H1 (cell line): ENCODE measurements around the gene STK39. TPM values are rescaled to one million over a fixed set of nuclear protein-coding genes. Genes with fewer than 3 reads are reported as not detected.

ENCODE experiments used
- CTCF ChIA-PET: fragments of 300-600 bp; sonication (Branson Sonifier 250); formaldehyde crosslinking; loops from one replicate; lab custom pipeline; 2021; ENCODE audit not compliant: partially characterized antibody; lab: Charles Lee
- POLR2A ChIA-PET: fragments of 300-600 bp; sonication (Branson Sonifier 250); formaldehyde crosslinking; loops from one replicate; lab custom pipeline; 2021; ENCODE audit warnings: inconsistent platforms; ENCODE audit not compliant: partially characterized antibody; lab: Charles Lee
- DNase-seq, 2 experiments: peaks; one replicate each; pipeline versions ENCODE4 v3.0.0 to v3.0.0-alpha.2; 2010 to 2022; ENCODE audit warnings: low spot score in 2 of 2, low read depth in 1 of 2, mixed read lengths in 1 of 2
- FAIRE-seq: peaks from 2 replicates; lab custom pipeline; 2011; peaks lifted over from hg19 to GRCh38; lab: Jason Lieb, UNC
- H2AFZ ChIP-seq: 2 replicates; pipeline ENCODE4 v1.8.1; 2012; ENCODE audit warnings: low read length, inconsistent platforms
- H2AK5ac ChIP-seq: 2 replicates; pipeline ENCODE4 v1.6.1; 2013; ENCODE audit warnings: low read depth, low read length
- H2BK120ac ChIP-seq: replicated peaks from 2 replicates; pipeline ENCODE3; 2013; ENCODE audit warnings: low read depth, low read length, inconsistent platforms
- H2BK12ac ChIP-seq: 2 replicates; pipeline ENCODE4 v1.6.1; 2013; ENCODE audit warnings: low read depth, low read length
- H2BK15ac ChIP-seq: 2 replicates; pipeline ENCODE4 v1.6.1; 2013; ENCODE audit warnings: low read length
- H2BK20ac ChIP-seq: 2 replicates; pipeline ENCODE4 v1.6.1; 2013; ENCODE audit warnings: low read length
- H2BK5ac ChIP-seq: 2 replicates; pipeline ENCODE4 v1.6.1; 2013; ENCODE audit warnings: low read depth, low read length
- H3K14ac ChIP-seq: 2 replicates; pipeline ENCODE4 v1.6.1; 2013; ENCODE audit warnings: inconsistent platforms; ENCODE audit not compliant: insufficient read length
- H3K18ac ChIP-seq: 2 replicates; pipeline ENCODE4 v1.6.1; 2013; ENCODE audit warnings: low read length; ENCODE audit errors: extremely low read depth
- H3K23ac ChIP-seq: 2 replicates; pipeline ENCODE4 v1.6.1; 2013; ENCODE audit warnings: inconsistent platforms; ENCODE audit not compliant: insufficient read length
- H3K23me2 ChIP-seq: 2 replicates; pipeline ENCODE4 v1.6.1; 2013; ENCODE audit warnings: low read depth, low read length
- H3K27ac ChIP-seq: 2 replicates; pipeline ENCODE4 v1.6.1; 2011; ENCODE audit warnings: low read depth, low read length, inconsistent platforms
- H3K27me3 ChIP-seq, 4 experiments: replicated peaks in 1 of 4; 1 replicate in 1 of 4; 2 replicates in 3 of 4; pipeline versions ENCODE4 v1.6.1 to v1.8.1; 2011 to 2013; ENCODE audit warnings: low read length in 3 of 4, mild to moderate bottlenecking in 3 of 4, inconsistent platforms in 2 of 4, mixed read lengths in 2 of 4, moderate library complexity in 1 of 4; ENCODE audit not compliant: control insufficient read depth in 3 of 4, insufficient read depth in 3 of 4; ENCODE audit errors: extremely low read depth in 1 of 4
- H3K36me3 ChIP-seq, 4 experiments: 2 replicates each; pipeline versions ENCODE4 v1.6.1 to v1.8.1; 2011 to 2013; ENCODE audit warnings: mild to moderate bottlenecking in 4 of 4, low read length in 3 of 4, moderate library complexity in 2 of 4, control low read depth in 1 of 4, inconsistent platforms in 1 of 4; ENCODE audit not compliant: insufficient read depth in 4 of 4, control insufficient read depth in 2 of 4
- H3K4ac ChIP-seq: replicated peaks from 2 replicates; pipeline ENCODE3; 2013; ENCODE audit warnings: low read length, low read depth, mixed read lengths, inconsistent platforms; ENCODE audit not compliant: insufficient read length
- H3K4me1 ChIP-seq, 4 experiments: replicated peaks in 1 of 4; 1 replicate in 1 of 4; 2 replicates in 3 of 4; pipeline versions ENCODE4 v1.6.1 to v1.8.1; 2011 to 2013; ENCODE audit warnings: low read length in 3 of 4, inconsistent platforms in 2 of 4, mixed read lengths in 1 of 4; ENCODE audit not compliant: insufficient read depth in 4 of 4, control insufficient read depth in 3 of 4
- H3K4me2 ChIP-seq, 2 experiments: 2 replicates each; pipeline versions ENCODE4 v1.6.1 to v1.8.1; 2011 to 2013; ENCODE audit warnings: low read depth in 2 of 2, low read length in 2 of 2, control low read depth in 1 of 2, inconsistent platforms in 1 of 2, mild to moderate bottlenecking in 1 of 2; ENCODE audit not compliant: insufficient read depth in 1 of 2
- H3K4me3 ChIP-seq, 4 experiments: fragments of 200-600, 300-600 bp in 1 of 4; sonication (generic), shearing (Covaris generic), sonication (Bioruptor Twin) in 1 of 4; 2 replicates each; pipeline versions ENCODE4 v1.5.1 to v1.8.1; 2011 to 2016; ENCODE audit warnings: low read length in 4 of 4, low read depth in 3 of 4, control low read depth in 2 of 4, inconsistent platforms in 2 of 4, mild to moderate bottlenecking in 2 of 4, mixed read lengths in 1 of 4, moderate library complexity in 1 of 4; ENCODE audit not compliant: insufficient read depth in 2 of 4; ENCODE audit errors: extremely low read depth in 1 of 4
- H3K56ac ChIP-seq: replicated peaks from 2 replicates; pipeline ENCODE3; 2013; ENCODE audit warnings: low read depth, mild to moderate bottlenecking, mixed read lengths, low read length, inconsistent platforms; ENCODE audit not compliant: insufficient read length
- H3K79me1 ChIP-seq: 2 replicates; pipeline ENCODE4 v1.6.1; 2013; ENCODE audit warnings: low read depth, low read length, control low read depth
- H3K79me2 ChIP-seq, 2 experiments: 2 replicates each; pipeline versions ENCODE4 v1.6.1 to v1.8.1; 2012 to 2013; ENCODE audit warnings: low read length in 2 of 2, mild to moderate bottlenecking in 2 of 2, inconsistent platforms in 1 of 2; ENCODE audit not compliant: insufficient read depth in 2 of 2, control insufficient read depth in 1 of 2
- H3K9ac ChIP-seq, 4 experiments: replicated peaks in 1 of 4; 1 replicate in 1 of 4; 2 replicates in 3 of 4; pipeline versions ENCODE4 v1.6.1 to v1.8.1; 2011 to 2013; ENCODE audit warnings: low read depth in 3 of 4, low read length in 3 of 4, control low read depth in 2 of 4, mild to moderate bottlenecking in 2 of 4, moderate library complexity in 2 of 4, inconsistent platforms in 1 of 4; ENCODE audit errors: extremely low read depth in 1 of 4
- H3K9me3 ChIP-seq, 2 experiments: 2 replicates each; pipeline versions ENCODE4 v1.6.1 to v1.8.1; 2012 to 2013; ENCODE audit warnings: mild to moderate bottlenecking in 2 of 2, moderate library complexity in 2 of 2, control low read depth in 1 of 2, inconsistent platforms in 1 of 2, low read depth in 1 of 2, low read length in 1 of 2, mixed read lengths in 1 of 2; ENCODE audit not compliant: insufficient read depth in 2 of 2
- H4K20me1 ChIP-seq, 2 experiments: replicated peaks in 1 of 2; 2 replicates each; pipeline versions ENCODE3 to v1.8.1; 2011 to 2013; ENCODE audit warnings: inconsistent platforms in 2 of 2, low read length in 2 of 2, mild to moderate bottlenecking in 1 of 2; ENCODE audit not compliant: insufficient read depth in 2 of 2, control insufficient read depth in 1 of 2
- H4K5ac ChIP-seq: 2 replicates; pipeline ENCODE4 v1.6.1; 2013; ENCODE audit warnings: low read length, low read depth, mixed read lengths, inconsistent platforms; ENCODE audit not compliant: insufficient read length
- H4K8ac ChIP-seq: 2 replicates; pipeline ENCODE4 v1.8.0; 2013; ENCODE audit warnings: mild to moderate bottlenecking, moderate library complexity, low read length, inconsistent platforms; ENCODE audit not compliant: insufficient read depth; ENCODE audit errors: extremely low read depth
- H4K91ac ChIP-seq: replicated peaks from 2 replicates; pipeline ENCODE3; 2013; ENCODE audit warnings: low read length, mixed read lengths, inconsistent platforms; ENCODE audit not compliant: insufficient read length
- BRCA1 ChIP-seq: IDR thresholded peaks from 2 replicates; pipeline ENCODE4 v1.6.1; 2012; ENCODE audit warnings: low read depth, low read length, improper control_type of control experiment
- GABPA ChIP-seq: IDR thresholded peaks from 2 replicates; pipeline ENCODE4 v1.6.1; 2011; ENCODE audit warnings: mild to moderate bottlenecking, low read length, moderate library complexity, borderline replicate concordance; ENCODE audit not compliant: insufficient read depth
- RAD21 ChIP-seq, 2 experiments: IDR thresholded peaks in 1 of 2; conservative IDR thresholded peaks in 1 of 2; 2 replicates each; pipeline ENCODE4 v1.6.1; 2011; ENCODE audit warnings: low read depth in 2 of 2, low read length in 2 of 2, improper control_type of control experiment in 1 of 2, inconsistent platforms in 1 of 2, mild to moderate bottlenecking in 1 of 2, moderate library complexity in 1 of 2
- SUZ12 ChIP-seq: fragments of 200-600 bp; sonication (generic); IDR thresholded peaks from 2 replicates; pipeline ENCODE4 v1.6.1; 2012; ENCODE audit warnings: mild to moderate bottlenecking, inconsistent platforms, low read length, moderate library complexity, mixed read lengths
- ZNF274 ChIP-seq: IDR thresholded peaks from 2 replicates; pipeline ENCODE4 v1.7.0; 2012; ENCODE audit warnings: low read length, borderline replicate concordance; ENCODE audit errors: extremely low read depth
- WGBS, 2 experiments: shearing (Covaris generic) in 1 of 2; methylation state at CpG; one replicate each; pipeline versions ENCODE4 v1.1.6 to v1.1.7; 2013 to 2015; ENCODE audit warnings: low lambda C conversion rate in 2 of 2, mixed read lengths in 2 of 2, inconsistent platforms in 1 of 2, low coverage in 1 of 2, missing lambda C conversion rate in 1 of 2; ENCODE audit not compliant: insufficient replicate concordance in 2 of 2, insufficient coverage in 1 of 2, insufficient read length in 1 of 2; ENCODE audit errors: extremely low coverage in 1 of 2, missing lambda C conversion rate in 1 of 2; 5-methylcytosine and 5-hydroxymethylcytosine counted together
- polyA plus RNA-seq, 7 experiments: library from polyadenylated mRNA; depleted of rRNA in 3 of 7; stranded (reverse) in 5 of 7; unstranded in 2 of 7; fragments of >200 nt in 5 of 7; fragments of 200-250 nt in 2 of 7; gene quantifications; 1 replicate in 5 of 7; 2 replicates in 1 of 7; 4 replicates in 1 of 7; pipeline versions ENCODE4 v1.2.1 to v1.2.3, GENCODE V29; 2011 to 2013; ENCODE audit warnings: missing spikeins in 2 of 7, mixed read lengths in 2 of 7
- total RNA-seq: library from RNA; stranded (reverse); fragmentation: NEBNext Ultra II Directional; extraction: Animal tissue kit (Norgen Biotek cat#: 25700); gene quantifications from 2 replicates; pipeline ENCODE4 v1.2.1, GENCODE V29; 2021
- TF ChIP-seq, protein P1 (sequence below): IDR thresholded peaks from 2 replicates; pipeline ENCODE4 v1.6.1; 2012; ENCODE audit warnings: low read length, inconsistent platforms

Gene STK39
- total and polyA plus RNA-seq, 2 of the 8 experiments (the other 6 are each of a cell fraction or from before 2014, with no cell fraction given) = 13.7 to 23.8 TPM

DNA sequence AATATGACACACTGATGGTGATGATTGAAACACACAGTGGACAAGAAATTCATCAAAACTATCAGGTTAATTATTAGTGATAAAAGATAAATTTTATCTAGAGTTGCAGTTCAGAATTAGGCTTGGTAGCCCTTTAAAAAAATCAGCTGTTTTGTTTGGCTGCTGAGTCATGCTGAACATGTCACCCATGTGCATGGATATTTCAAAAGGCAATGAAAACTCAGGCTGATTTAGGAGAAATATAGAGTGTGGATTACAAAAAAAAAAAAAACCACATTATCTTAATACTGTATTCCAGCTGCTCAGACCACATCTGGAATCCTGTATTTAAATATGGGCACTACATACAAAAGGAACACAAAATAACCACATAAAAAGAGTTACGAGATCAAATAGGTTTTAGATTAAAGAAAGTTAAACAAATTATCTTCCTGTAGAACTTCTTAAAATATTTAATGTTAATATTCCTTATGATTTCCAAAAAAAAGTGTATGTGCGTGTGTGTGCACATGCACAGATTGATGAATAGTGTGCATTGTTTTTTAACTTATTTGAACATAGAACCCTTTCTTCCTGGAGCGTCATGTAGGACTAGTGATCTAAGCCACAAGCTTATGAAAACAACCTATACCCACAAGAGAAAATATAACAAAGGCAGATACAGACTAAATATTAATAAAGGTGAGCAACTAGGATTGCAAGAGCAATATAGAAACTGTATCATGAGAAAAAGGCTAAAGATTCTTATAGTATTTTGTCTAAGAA lies 186.2 kb downstream of the STK39 start:
- no peaks in the 10 kb centered on the region for H4K20me1 ChIP-seq
- no peak overlapping the region for H3K27ac ChIP-seq
- H3K27me3 ChIP-seq = no peaks in the 10 kb centered on the region
- H4K5ac ChIP-seq = no peak overlapping the region
- H3K23me2 ChIP-seq = no peaks in the 10 kb centered on the region
- peaks cover 0 to 4% (median 1%) of the 10 kb centered on the region in 4 experiments; a peak in 3 of 7 replicates for H3K4me1 ChIP-seq
- no peak overlapping the region for H2AK5ac ChIP-seq
- no peak overlapping the region for H2BK5ac ChIP-seq
- H3K4me3 ChIP-seq = no peak overlapping the region
- no peaks in the 10 kb centered on the region for H3K9me3 ChIP-seq
- no peak overlapping the region for H2BK15ac ChIP-seq
- no peak overlapping the region for H3K18ac ChIP-seq
- no peak overlapping the region for H3K9ac ChIP-seq
- no peak overlapping the region for H4K91ac ChIP-seq
- H2BK12ac ChIP-seq = no peak overlapping the region
- no peak overlapping the region for H4K8ac ChIP-seq
- H3K56ac ChIP-seq = no peak overlapping the region
- no peak overlapping the region for H2AFZ ChIP-seq
- FAIRE-seq = no peak
- DNase-seq = no peak
- H3K79me1 ChIP-seq = no peaks in the 10 kb centered on the region
- no peak overlapping the region for H3K23ac ChIP-seq
- H3K14ac ChIP-seq = no peak overlapping the region
- CTCF ChIA-PET = interaction anchor here (1.8 to 2.0 kb wide), 3 partner anchors 12 to 59 kb away, joined by 6 to 7 read pairs (median 6); no protein-coding TSS in a partner anchor
- H2BK20ac ChIP-seq = no peak overlapping the region
- no peak overlapping the region for H3K4ac ChIP-seq
- no peak for TF ChIP-seq ZNF274
- TF ChIP-seq BRCA1 = no peak
- no peak for TF ChIP-seq GABPA
- no peak for TF ChIP-seq RAD21 (IDR thresholded peaks at IDR 0.05 in 1 of 2, conservative IDR thresholded peaks at IDR 0.05 in 1 of 2; ENCODE audit: low read depth in 2 of 2, low read length in 2 of 2)
- TF ChIP-seq, protein P1, sequence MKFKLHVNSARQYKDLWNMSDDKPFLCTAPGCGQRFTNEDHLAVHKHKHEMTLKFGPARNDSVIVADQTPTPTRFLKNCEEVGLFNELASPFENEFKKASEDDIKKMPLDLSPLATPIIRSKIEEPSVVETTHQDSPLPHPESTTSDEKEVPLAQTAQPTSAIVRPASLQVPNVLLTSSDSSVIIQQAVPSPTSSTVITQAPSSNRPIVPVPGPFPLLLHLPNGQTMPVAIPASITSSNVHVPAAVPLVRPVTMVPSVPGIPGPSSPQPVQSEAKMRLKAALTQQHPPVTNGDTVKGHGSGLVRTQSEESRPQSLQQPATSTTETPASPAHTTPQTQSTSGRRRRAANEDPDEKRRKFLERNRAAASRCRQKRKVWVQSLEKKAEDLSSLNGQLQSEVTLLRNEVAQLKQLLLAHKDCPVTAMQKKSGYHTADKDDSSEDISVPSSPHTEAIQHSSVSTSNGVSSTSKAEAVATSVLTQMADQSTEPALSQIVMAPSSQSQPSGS = no peak
- TF ChIP-seq SUZ12 = no peak
- WGBS, 2 experiments = 91% methylated on average over 3 of the region's 3 CpGs; no CpG with 5 or more reads in 1 of the 2 experiments
- no peak overlapping the region for H3K4me2 ChIP-seq
- H3K36me3 ChIP-seq = no peaks in the 10 kb centered on the region
- no peaks in the 10 kb centered on the region for H3K79me2 ChIP-seq
- POLR2A ChIA-PET = no interaction called here
- H2BK120ac ChIP-seq = no peak overlapping the region
